GM12892 (cell line): Measurements from ENCODE around the gene TIGD6. TPM values are rescaled to one million over a fixed set of nuclear protein-coding genes. Genes with fewer than 3 reads are reported as not detected.

Experiments used
- DNase-seq: peaks from one replicate; pipeline ENCODE4 v3.0.0; 2011; ENCODE audit not compliant: insufficient read length
- FAIRE-seq: peaks from 2 replicates; lab custom pipeline; 2011; peaks lifted over from hg19 to GRCh38; lab: Jason Lieb, UNC
- POLR2A ChIP-seq: IDR thresholded peaks from 2 replicates; pipeline ENCODE4 v1.6.1; 2011; ENCODE audit warnings: low read depth, low read length, control low read depth
- POLR2AphosphoS5 ChIP-seq: IDR thresholded peaks from 2 replicates; pipeline ENCODE4 v1.6.1; 2011; ENCODE audit warnings: low read depth, low read length, control low read depth
- TAF1 ChIP-seq: IDR thresholded peaks from 2 replicates; pipeline ENCODE4 v1.6.1; 2011; ENCODE audit warnings: low read depth, mild to moderate bottlenecking, control low read depth, low read length, borderline replicate concordance
- polyA plus RNA-seq: library from polyadenylated mRNA; unstranded; fragments of >200 nt; gene quantifications from one replicate; pipeline ENCODE4 v1.2.1, GENCODE V29; 2012; ENCODE audit warnings: missing spikeins, inconsistent platforms; ENCODE audit not compliant: missing spikeins

Gene TIGD6
- polyA plus RNA-seq: 2.6 TPM

DNA sequence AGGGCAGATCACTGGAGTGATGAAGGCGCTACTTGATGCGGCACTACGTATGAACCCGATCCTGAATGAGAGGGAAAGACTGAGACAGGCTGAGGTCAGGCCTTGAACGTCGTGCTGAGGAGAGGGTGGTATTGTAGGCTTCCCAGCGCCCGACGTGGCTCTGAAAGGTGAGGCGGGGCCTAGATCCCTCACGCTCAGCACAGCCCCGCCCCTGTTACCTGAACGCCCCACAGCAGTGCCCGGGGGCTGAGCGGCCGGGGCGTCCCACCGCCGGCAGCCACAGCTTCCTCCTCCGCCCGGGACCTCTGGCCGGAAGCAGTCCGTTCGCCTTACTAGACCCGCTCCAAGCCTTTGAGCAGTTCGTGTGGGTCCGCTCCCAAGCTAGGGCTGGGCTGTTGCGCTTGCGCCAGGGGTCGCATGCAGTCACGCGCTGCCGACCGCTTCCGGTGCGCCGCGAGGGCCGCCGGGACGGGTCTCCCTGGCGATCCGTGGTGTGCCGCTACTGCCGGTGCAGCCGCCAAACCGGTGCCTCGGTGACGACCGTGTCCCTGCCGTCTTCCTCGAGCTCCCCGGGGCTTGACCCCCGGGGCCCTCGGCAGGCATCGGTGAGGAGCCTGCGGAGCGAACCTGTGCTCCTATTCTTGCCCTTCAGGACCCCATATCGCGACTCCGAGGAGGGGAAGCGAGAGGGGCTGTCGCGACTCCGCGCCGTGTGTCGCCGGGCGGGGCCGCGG is at the start of gene TIGD6, which contains the start of gene HMGXB3:
Gene TIGD6, minus strand, starts transcription at position 399 of the 734 bp plus-strand sequence. CDS start 4,306 bp downstream, outside the sequence.
Gene HMGXB3, plus strand, starts transcription at position 484 of the 734 bp plus-strand sequence. CDS start 4,114 bp downstream, outside the sequence.
- FAIRE-seq (peak; percentile 97), DNase-seq (peak; percentile 87)
- peak; percentile 94 for TF ChIP-seq POLR2A
- peak; percentile 75 for TF ChIP-seq TAF1
- TF ChIP-seq POLR2AphosphoS5: peak; percentile 97

DNA sequence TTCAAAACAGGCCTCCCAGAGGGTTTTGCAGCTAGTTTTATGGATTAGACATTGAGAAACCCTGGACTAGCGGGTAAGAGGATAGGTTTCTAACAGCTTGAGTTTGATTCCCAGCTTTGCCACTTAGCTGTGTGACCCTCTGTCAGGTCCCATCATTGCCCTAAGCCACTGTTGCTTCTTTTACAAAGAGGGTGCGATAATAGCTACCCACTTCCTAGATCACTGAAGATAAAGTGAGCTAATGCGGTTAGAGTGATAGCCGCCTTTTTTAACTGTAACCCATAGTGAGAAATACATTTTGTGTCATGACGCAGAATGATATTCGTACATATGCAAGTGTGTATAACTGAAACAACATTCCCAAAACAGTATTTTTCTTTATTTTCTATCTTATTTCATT is 45.6 kb upstream of the TIGD6 start:
- FAIRE-seq (no peak), DNase-seq (no peak)
- TF ChIP-seq POLR2A: no peak
- TF ChIP-seq TAF1: no peak
- TF ChIP-seq POLR2AphosphoS5: no peak

DNA sequence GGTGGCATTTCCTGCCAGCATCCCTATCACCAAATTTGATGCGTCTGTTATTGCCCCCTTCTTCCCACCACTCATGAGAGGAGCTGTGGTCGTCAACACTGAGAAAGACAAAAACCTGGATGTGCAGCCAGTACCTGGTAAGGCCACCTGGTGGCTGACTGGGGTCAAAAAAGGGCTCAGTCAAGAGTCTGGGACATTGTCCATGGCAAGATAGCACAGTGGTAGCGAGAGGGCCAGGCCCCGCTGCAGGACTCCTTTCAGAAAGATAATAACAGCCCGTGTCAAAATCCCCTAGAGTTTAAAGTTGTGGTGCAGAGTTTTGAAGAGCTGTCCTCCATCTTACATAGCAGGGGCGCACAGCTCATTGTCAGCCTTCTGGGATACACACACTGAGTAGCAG is 45.1 kb upstream of the TIGD6 start:
- TF ChIP-seq POLR2AphosphoS5 (no peak), TAF1 (no peak), POLR2A (no peak)
- DNase-seq (no peak), FAIRE-seq (no peak)

DNA sequence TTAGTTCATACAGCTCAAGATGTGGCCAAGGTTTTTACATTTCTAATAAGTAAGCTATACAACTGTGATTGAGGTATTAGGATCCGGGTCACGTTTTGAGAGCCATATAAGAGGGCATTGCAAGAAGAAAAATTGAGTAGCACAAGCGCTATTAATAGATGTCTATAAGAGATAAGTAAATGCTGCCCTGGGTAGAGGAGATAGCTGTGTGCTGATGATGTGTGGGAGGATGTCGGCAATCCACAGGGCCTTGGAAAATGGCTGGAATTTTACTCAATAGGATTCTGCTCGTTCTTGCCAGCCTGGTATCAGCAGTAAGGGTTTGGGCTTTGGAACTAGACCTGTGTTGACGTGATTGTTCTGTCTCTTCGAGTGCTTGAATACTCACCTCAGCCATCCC is 44.3 kb upstream of the TIGD6 start:
- DNase-seq: no peak
- FAIRE-seq: no peak
- TF ChIP-seq TAF1 (no peak), POLR2AphosphoS5 (no peak), POLR2A (no peak)

DNA sequence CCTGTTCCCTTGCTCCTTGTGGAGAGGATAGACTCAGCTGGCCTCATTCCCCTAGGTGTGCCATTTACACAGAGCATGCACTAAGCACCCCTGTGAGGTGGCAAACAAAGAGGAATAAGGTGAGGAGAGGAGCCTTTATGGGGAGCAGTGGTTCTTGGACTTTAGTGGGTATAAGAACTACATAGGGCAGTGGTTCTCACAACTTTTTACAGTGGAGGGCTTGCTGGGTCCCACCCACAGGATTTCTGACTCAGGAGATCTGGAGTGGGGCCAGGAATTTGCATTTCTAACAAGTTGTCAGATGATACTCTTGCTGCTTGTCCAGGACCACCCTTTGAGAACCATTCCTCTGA is 43.9 kb upstream of the TIGD6 start:
- DNase-seq: no peak
- FAIRE-seq: no peak
- TF ChIP-seq POLR2AphosphoS5: no peak
- no peak for TF ChIP-seq POLR2A
- no peak for TF ChIP-seq TAF1

DNA sequence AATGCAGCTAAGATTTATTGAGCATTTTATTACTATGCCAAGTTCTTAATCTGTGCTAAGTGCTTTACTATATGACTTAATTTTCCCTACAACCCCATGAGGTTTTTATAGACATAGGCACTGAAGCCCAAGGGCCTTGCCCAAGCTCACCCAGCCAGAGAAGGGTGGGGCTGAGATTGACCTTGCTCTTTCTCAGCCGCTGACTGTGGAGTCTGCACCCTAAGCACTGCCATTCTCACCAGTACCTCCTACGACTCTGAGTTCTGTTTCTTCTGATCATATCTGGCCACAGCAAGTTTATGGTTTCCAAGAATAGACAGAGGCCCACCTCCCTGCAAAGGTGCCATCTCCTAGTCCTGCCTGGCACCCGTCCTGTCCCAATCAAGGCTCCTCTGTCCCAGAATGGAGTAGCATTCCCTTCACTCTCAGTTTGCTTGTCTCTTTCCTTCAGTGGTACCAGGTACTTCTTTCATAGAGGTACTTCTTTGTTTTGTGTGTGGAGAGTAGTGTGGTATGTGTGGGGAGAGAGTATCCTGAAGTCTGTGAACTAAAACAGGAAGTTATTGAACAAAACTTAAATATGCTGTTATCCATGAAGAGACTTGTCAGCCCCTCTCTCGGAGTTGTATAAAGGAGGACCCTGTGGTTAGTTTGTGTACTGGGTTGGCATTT is 43.3 kb upstream of the TIGD6 start:
- no peak for TF ChIP-seq POLR2AphosphoS5
- no peak for TF ChIP-seq POLR2A
- no peak for TF ChIP-seq TAF1
- no peak for DNase-seq
- no peak for FAIRE-seq

DNA sequence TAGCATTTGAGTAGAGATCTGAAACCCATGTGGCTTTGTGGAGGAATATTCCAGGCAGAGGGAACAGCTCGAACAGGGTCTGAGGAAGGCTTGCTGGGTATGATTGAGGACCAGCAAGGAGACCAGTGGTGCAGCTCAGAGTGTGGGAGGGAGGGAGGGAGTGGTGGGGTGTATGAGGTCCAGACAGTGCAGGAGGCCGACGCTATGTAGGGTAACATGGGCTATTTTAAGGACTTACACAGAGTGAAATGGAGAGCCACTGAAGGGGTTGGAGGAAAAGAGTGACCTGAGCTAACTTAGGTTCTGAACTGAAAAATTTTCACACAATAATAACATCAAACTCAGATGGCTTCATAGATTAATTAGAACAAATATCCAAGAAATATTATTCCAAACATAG is 42.0 kb upstream of the TIGD6 start:
- DNase-seq: no peak
- no peak for TF ChIP-seq TAF1
- no peak for TF ChIP-seq POLR2A
- TF ChIP-seq POLR2AphosphoS5: no peak
- no peak for FAIRE-seq

DNA sequence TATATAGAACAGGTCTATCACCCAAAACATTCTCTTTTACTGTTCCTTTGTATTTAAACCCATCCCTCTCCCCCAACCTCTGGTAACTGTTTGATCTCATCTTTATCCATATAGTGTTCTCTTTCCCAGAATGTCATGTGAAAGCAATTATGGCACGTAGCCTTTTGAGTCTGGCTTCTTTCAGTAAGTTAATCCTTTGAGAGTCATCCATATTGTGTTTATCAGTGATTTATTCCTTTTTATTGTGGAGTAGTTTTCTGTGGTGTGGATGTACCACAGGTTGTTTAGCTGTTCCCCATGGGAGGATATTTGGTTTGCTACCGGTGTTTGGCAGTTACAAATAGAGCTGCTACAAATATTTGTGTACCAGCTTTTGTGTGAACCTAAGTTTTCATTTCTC is 38.1 kb upstream of the TIGD6 start:
- FAIRE-seq (peak; percentile 27), DNase-seq (no peak)
- TF ChIP-seq POLR2A: no peak
- TF ChIP-seq TAF1: no peak
- TF ChIP-seq POLR2AphosphoS5: no peak

DNA sequence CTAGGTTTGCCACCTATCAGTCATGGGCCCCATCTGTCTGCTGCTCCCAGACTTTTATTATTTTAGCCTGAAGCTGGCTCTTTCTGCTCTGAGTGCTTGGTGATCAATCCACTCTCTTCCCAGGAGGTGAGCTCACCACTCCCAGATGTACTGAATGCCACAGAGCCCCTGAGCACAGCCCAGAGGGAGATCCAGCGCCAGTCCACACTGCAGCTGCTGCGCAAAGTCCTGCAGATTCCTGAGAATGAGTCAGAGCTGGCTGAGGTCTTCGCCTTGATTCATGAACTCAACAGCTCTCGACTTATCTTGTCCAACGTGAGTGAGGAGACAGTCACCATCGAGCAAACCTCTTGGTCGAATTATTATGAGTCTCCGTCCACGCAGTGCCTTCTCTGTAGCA is 36.1 kb upstream of the TIGD6 start:
- DNase-seq (no peak), FAIRE-seq (no peak)

DNA sequence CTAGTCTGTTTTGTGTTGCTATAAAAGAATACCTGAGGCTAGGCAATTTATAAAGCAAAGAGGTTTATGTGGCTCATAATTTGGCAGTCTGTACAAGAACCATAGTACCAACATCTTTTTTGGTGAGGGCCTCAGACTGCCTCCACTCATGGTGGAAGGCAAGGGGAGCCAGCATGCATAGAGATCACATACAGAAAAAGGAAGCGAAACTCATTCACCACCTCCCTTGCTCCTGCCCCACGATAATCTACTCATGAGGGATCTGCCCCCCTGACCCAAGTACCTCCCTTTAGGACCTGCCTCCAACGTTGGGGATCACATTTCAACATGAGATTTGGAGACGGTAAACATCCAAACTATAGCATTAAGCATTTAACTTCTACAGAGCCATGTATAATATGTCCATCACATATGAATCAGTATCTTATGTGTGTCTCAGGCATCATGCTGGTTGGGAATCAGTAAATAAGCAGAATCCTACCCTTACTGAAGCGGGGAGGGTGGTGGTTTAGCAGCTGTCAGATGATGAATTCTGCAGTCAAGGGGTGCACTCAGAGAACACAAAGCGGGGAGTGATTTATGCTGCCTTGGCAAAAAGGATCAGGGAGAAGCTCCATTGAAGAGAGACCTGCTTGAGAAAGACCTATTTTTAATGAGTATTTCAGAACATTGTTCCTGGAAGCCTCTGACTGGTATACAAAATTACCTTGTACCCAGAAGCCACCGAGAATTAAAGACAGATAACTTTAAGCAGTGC is 34.9 kb upstream of the TIGD6 start:
- FAIRE-seq (peak; percentile 77), DNase-seq (no peak)
- no peak for TF ChIP-seq POLR2A
- TF ChIP-seq TAF1: no peak
- no peak for TF ChIP-seq POLR2AphosphoS5

More for the DNA sequence above, 36.1 kb upstream of the TIGD6 start:
- no peak for TF ChIP-seq TAF1
- no peak for TF ChIP-seq POLR2A
- TF ChIP-seq POLR2AphosphoS5: no peak

DNA sequence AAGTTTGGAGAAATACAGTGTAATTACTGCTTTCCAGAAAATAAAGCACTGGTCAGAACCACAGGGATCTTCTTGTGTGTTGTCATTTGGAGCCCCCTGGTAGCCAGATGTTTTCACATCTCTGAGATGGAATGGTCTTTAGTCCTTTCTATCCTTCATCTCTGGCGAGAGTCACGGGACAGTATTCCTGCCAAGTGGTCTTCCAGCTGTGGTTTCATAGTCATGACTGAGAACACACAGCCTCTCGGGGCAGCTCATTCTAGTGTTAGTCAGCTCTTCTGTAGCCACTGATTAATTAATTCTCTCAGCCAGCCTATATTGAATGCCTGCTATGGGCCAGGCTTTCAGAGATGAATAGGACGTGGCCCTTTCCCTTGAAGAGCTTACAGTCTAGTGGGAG is 34.2 kb upstream of the TIGD6 start:
- no peak for FAIRE-seq
- no peak for TF ChIP-seq TAF1
- TF ChIP-seq POLR2AphosphoS5: no peak
- no peak for TF ChIP-seq POLR2A
- no peak for DNase-seq
